ENCODE measurements around the gene COQ10B.
A peak's percentile ranks its signal among the peaks of the same experiment; 100 is the strongest.

COQ10B gene

DNA sequence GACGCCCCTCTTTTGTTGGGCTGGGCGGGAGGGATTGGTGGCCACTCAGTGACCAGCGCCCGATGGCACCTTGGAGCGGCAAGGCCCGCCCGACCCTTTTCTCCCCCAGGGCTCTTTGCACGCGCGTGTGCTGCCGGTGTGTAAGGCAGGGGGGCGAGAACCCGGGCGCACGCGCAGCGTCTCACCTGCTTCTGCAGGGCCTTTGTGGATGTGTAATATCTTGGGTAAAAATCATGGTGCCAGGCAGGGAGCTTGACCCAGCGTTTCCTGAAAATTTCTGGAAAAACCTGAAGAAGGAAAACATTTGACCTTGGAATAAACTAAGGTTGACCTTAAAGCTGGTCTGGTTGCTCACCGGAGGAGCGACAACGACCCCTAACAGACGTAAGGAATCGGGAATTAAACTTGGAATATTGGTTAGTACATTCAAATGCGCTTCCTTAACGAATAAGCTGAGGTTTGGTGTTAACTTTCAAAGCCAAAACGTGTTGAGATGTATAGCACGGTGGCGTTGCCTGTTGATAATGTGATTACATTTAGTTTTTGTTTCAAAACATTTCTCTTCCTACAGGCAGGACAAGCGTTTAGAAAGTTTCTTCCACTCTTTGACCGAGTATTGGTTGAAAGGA is 47.3 kb downstream of the COQ10B start:
- no peak for DNase-seq (ENCODE audit: low read depth)

DNA sequence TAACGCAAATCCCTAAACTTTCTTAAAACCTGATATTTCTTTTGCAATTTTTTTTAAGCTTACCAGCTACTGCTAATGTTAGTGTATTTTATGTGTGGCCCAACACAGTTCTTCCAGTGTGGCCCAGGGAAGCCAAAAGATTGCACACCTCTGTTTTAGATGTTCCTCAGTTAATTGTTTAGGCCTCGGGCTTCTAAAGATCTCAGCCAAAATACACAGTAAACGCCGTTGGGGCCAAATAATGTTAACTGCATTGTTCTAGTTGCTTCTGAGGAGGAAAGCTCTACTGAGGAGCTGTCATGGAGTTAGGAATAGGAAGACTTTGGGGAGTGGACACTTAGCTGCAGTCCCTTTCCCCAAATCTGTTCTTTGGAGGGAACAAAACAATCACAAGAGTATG is 48.8 kb downstream of the COQ10B start:
- no peak for DNase-seq (ENCODE audit: low read depth)

DNA sequence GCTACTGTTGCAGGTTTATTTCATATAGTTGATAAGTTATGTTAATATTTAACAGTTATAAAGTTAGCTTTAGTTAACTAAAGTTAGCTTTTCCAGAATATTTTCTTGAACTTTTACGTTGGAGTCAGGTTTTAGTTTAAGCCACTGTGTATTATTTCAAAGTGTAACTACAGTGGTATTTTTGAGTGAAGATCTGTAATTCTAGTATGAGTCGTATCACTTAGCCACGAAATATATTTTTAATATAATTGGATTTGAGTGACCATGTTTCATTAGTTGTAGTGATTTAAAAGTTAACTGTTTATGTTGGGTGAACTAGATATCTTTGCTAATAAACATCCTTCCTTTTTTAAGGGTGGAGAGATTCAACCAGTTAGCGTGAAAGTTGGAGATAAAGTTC is 49.3 kb downstream of the COQ10B start:
- no peak for DNase-seq (ENCODE audit: low read depth)

DNA sequence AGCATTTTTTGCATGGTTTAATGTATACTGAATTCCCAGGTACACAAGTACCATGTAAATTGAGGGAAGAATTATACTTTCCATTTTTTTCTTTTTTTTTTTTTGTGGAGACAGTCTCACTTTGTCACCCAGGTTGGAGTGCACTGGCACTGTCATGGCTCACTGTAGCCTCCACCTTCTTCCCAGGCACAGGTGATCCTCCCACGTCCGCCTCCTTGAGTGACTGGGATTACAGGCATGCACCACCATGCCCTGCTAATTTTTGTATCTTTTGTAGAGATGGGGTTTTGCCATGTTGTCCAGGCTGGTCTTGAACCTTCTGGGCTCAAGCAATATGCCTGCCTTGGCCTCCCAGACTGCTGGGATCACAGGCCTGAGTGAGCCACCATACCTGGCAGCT is 50.6 kb downstream of the COQ10B start:
- no peak for DNase-seq (ENCODE audit: low read depth)

DNA sequence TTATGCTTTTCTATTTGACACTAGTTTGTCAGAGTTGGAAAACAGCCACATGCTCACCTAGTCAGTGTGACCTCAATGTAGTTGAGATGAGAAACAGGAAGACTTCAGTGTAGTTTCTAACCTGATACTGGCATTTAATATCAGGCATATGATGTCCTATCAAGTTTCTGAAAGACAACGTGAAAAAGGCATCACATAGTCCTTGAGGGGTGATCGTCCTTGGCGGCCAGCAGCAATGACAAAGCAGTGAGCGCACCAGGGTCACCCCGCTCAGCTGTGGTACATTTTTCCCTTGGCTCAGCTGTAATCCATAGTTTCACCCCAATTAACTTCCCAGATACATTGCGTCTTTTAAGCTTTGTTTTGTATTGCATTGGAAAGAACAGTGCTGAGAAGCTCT is 51.2 kb downstream of the COQ10B start:
- no peak for DNase-seq (ENCODE audit: low read depth)

DNA sequence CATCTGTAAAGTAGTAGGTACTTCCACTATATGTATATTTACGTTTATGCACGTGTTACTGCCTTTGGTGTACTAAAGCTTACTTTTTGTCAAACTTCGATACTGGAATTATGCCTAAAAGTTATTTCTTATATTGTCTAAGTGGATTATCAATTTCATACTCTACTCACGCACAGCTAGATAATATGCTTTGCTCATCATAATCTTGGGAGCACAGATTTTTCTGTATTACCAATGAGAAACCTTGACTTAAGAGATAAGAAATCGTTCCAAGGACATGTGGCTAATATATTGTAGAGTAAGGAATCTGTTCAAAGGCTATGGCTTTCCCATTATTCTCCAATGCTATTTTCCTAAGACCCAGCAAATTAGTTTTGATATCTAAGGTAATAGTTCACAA is 53.3 kb downstream of the COQ10B start:
- DNase-seq (ENCODE audit: low read depth): no peak

DNA sequence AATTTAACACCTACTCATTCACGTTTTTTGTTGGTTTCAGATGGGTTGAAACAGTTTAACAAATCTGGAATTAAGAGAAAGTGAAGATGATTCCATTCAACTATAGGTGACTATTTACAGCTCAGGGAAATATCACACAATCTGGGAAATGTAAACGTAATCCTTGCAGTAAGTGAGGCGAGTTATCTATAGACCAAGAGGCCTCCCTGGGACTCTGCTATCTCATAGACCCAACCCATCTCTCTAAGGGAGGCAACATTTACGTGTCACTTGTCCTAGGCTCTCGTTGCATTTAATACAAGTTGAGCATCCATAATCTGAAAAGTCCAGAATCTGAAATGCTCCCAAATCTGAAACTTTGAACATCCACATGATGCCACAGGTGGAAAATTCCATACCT is 60.6 kb downstream of the COQ10B start:
- DNase-seq (ENCODE audit: low read depth): no peak

DNA sequence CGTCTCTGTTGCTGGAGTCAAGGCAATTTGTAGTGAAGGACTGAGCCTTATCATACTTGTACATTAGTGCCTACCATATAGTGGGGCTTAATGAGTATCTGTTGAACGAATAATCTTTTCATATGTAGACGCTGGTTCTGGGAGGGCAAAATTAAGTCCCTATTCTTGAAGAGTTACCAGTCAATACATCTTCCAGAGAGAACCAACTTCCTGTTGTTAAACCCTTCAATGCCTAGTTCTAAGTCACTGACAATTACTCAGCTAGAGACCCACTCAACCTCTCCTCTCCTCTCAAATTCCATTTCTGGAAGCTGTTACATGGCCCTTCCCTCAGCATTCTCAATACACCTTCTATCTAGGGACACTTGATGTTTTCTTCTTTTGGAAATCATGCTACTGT is 61.4 kb downstream of the COQ10B start:
- DNase-seq (ENCODE audit: low read depth): no peak

DNA sequence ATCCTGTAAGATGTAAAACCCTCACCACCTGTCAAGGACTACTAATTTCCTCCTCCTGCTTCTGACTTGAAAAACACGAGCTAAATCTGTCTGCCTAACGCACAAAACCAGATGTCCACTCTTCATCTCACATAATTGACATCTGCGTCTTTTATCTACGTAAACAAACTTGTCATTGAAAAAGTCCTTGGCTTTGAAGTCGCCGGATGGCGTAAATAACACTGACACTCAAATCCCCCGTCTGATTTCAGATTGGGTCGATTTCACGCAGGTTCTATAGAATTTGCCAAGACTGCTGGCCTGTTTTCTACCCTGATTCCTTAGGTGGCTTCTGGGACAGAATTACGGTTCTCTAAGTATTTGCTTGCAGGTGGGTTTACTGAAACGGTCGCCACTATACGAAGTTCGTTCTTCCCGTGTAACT is 62.0 kb downstream of the COQ10B start:
- DNase-seq (ENCODE audit: low read depth): no peak

DNA sequence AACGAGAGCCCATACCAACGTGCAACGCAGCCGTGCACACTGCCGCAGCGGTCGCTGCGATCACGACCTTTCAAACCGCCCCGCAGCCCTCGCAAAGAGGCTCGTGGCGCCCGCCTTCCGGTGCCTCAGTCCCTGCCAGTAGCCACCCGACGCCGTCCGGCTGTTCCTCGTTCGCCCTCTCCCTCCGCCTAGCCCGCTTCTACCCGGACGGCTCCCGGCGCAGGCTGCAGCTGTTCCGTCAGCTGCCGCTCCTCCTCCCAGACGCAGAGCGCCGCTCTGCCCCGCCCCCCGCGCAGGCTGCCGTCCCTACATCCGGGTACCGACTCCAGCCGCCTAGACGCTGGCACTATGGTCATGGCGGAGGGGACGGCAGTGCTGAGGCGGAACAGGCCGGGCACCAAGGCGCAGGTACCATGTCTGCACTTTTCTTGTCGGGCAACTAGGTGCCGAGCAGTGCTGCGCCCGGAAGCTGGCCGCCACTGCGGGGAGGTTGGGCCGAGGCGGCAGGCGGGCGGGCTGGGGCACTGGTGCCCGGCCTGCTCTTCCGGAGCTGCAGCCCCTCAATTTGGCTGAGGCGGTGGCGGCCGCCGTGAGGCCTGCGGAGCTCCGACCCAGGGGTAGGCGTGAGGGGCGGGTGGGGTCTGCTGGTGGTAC is 62.5 kb downstream of the COQ10B start, which contains the start of gene MOB4:
Gene MOB4 (plus strand): TSS at position 328 of the 654 bp plus-strand sequence. CDS start 21 bp downstream, at position 349.
- DNase-seq (ENCODE audit: low read depth): peak; percentile 82

DNA sequence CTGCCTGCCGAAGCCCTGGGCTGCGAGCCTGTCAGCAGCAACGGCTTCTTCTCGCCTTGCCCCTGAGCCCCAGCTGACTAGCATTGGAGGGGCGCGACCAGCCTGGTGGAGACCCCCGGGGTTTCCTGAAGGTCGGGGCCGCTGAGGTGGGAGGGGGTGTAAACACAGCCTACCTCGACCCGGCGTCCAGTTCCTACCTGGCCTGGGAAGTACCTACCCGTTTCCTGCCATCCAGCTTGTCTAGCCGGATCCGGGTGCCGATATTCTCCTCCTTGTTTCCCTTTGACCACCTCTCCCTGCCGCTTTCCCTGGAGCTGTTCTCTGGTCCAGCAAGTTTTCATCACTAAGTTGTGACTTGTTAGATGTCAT is 63.0 kb downstream of the COQ10B start:
- DNase-seq (ENCODE audit: low read depth): no peak

DNA sequence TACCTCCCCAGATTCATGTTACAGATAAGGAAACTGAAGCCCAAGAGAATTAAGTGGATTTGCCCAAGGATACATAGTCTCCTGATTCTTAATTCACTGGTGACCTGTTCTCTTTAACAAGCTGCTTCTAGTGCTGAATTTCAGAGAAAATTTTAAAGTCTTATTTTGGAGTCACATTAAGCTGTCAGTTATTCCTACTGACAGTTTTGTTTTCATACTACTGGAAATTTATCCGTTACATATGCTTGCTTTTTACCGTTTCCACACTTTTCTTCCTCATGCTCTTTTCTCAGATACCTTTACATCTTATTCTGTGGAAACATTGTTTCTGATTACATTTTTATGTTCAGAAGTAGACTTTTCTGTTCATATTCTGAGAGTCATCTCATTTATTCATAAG is 63.8 kb downstream of the COQ10B start:
- DNase-seq (ENCODE audit: low read depth): no peak

Data from stimulated activated CD4-positive, alpha-beta T cell treated with anti-CD3 and anti-CD28 coated beads, Interleukin-2, amount 100 ng/mL, for 4 hours (primary cell).